GM12872 (cell line): ENCODE data around the gene ATXN7L3.

ENCODE experiments used
- CTCF ChIP-seq: IDR thresholded peaks from 3 replicates; pipeline ENCODE4 v1.5.1; 2011; ENCODE audit warnings: low read depth, mild to moderate bottlenecking, low read length, moderate library complexity; ENCODE audit not compliant: insufficient read depth

The ATXN7L3 gene

GRCh38 chr17:44211281-44212265 is 11.9 kb upstream of the ATXN7L3 start:
- TF ChIP-seq CTCF = no peak

- peak; percentile 97 for TF ChIP-seq CTCF
Observed at GRCh38 chr17:44210342-44211192, 10.9 kb upstream of the ATXN7L3 start.

GRCh38 chr17:44209786-44210341 is 10.2 kb upstream of the ATXN7L3 start:
- no peak for TF ChIP-seq CTCF

GRCh38 chr17:44207743-44208142 is 8.1 kb upstream of the ATXN7L3 start:
- TF ChIP-seq CTCF = no peak

- no peak for TF ChIP-seq CTCF
Observed at GRCh38 chr17:44207319-44207718, 7.6 kb upstream of the ATXN7L3 start.

GRCh38 chr17:44206825-44207155 is 7.1 kb upstream of the ATXN7L3 start:
- no peak for TF ChIP-seq CTCF
